ENCODE measurements around the gene TADA3.

Gene TADA3

GRCh38 chr3:9760779-9761505 is 31.3 kb downstream of the TADA3 start:
- no peak for DNase-seq

- no peak for DNase-seq
Observed at GRCh38 chr3:9757427-9757826, 34.8 kb downstream of the TADA3 start.

GRCh38 chr3:9754678-9755077 is 37.6 kb downstream of the TADA3 start:
- DNase-seq = no peak

- DNase-seq = no peak
Observed at GRCh38 chr3:9750556-9751411, 41.5 kb downstream of the TADA3 start.

GRCh38 chr3:9749645-9750555 is 42.4 kb downstream of the TADA3 start, which contains the start of gene OGG1:
TSS of gene OGG1 (plus strand) at chr3:9749952. CDS start at chr3:9750287, 335 bp downstream.
- DNase-seq = peak; percentile 94

- DNase-seq = no peak
Observed at GRCh38 chr3:9749296-9749644, 43.0 kb downstream of the TADA3 start.

- no peak for DNase-seq
Observed at GRCh38 chr3:9748031-9748430, 44.2 kb downstream of the TADA3 start.

GRCh38 chr3:9747267-9747666 is 45.0 kb downstream of the TADA3 start:
- DNase-seq = no peak

- no peak for DNase-seq
Observed at GRCh38 chr3:9746330-9746729, 45.9 kb downstream of the TADA3 start.

GRCh38 chr3:9745521-9745920 is 46.8 kb downstream of the TADA3 start:
- DNase-seq = no peak

GRCh38 chr3:9744162-9744561 is 48.1 kb downstream of the TADA3 start:
- DNase-seq = no peak

GRCh38 chr3:9743548-9743947 is 48.7 kb downstream of the TADA3 start:
- no peak for DNase-seq

- DNase-seq = no peak
Observed at GRCh38 chr3:9742560-9742959, 49.7 kb downstream of the TADA3 start.

- no peak for DNase-seq
Observed at GRCh38 chr3:9739181-9739580, 53.1 kb downstream of the TADA3 start.

GRCh38 chr3:9736831-9737230 is 55.4 kb downstream of the TADA3 start:
- no peak for DNase-seq

GRCh38 chr3:9732740-9733115 is 59.5 kb downstream of the TADA3 start:
- DNase-seq = no peak

GRCh38 chr3:9732080-9732739 is 60.1 kb downstream of the TADA3 start:
- peak; percentile 26 for DNase-seq

- peak; percentile 98 for DNase-seq
Observed at GRCh38 chr3:9731206-9732079, 60.8 kb downstream of the TADA3 start, which contains the start of gene BRPF1. TSS of gene BRPF1 (plus strand) at chr3:9731735. CDS start at chr3:9734141, 2,406 bp downstream.

GRCh38 chr3:9730657-9731205 is 61.5 kb downstream of the TADA3 start:
- DNase-seq = no peak
